IPS-11a (cell line): Measurements from ENCODE around the gene TUSC2.
"Not testable (repeated sequence)": the region's sequence is repeated elsewhere in the genome, so short reads cannot be mapped to it uniquely, and the experiment has no call there.

Experiments
- H3K4me3 ChIP-seq: one replicate; pipeline ENCODE4 v1.5.1; 2013; ENCODE audit warnings: low read depth, low read length, control low read depth

The TUSC2 gene

GRCh38 chr3:50297384-50297775 is 30.6 kb downstream of the TUSC2 start:
- H3K4me3 ChIP-seq = no peak overlapping the region

GRCh38 chr3:50296721-50297383 is 31.2 kb downstream of the TUSC2 start:
- no peak overlapping the region for H3K4me3 ChIP-seq

GRCh38 chr3:50295553-50296431 is 32.2 kb downstream of the TUSC2 start:
- H3K4me3 ChIP-seq = no peak overlapping the region

- no peak overlapping the region for H3K4me3 ChIP-seq
Measured at GRCh38 chr3:50294492-50295403, 33.3 kb downstream of the TUSC2 start.

- H3K4me3 ChIP-seq = no peak overlapping the region
Measured at GRCh38 chr3:50294089-50294488, 33.9 kb downstream of the TUSC2 start.

GRCh38 chr3:50293079-50293801 is 34.8 kb downstream of the TUSC2 start:
- no peak overlapping the region for H3K4me3 ChIP-seq

- H3K4me3 ChIP-seq = peak within 1 kb of the TSS; percentile 84
Measured at GRCh38 chr3:50292159-50293078, 35.6 kb downstream of the TUSC2 start, which contains the start of gene IFRD2. TSS of gene IFRD2 (minus strand) at chr3:50292429. CDS start at chr3:50292274, 155 bp downstream.

GRCh38 chr3:50290161-50290641 is 37.8 kb downstream of the TUSC2 start:
- H3K4me3 ChIP-seq = no peak overlapping the region

GRCh38 chr3:50289130-50289529 is 38.9 kb downstream of the TUSC2 start:
- no peak overlapping the region for H3K4me3 ChIP-seq

- no peak overlapping the region for H3K4me3 ChIP-seq
Measured at GRCh38 chr3:50288387-50289007, 39.5 kb downstream of the TUSC2 start.

GRCh38 chr3:50287262-50287661 is 40.8 kb downstream of the TUSC2 start:
- no peak overlapping the region for H3K4me3 ChIP-seq

- H3K4me3 ChIP-seq = no peak overlapping the region
Measured at GRCh38 chr3:50286322-50287227, 41.4 kb downstream of the TUSC2 start.

- not testable (repeated sequence) for H3K4me3 ChIP-seq
Measured at GRCh38 chr3:50284121-50284520, 43.9 kb downstream of the TUSC2 start.

GRCh38 chr3:50279255-50280016 is 48.6 kb downstream of the TUSC2 start:
- no peak overlapping the region for H3K4me3 ChIP-seq

GRCh38 chr3:50278880-50279224 is 49.2 kb downstream of the TUSC2 start, which contains the start of gene LSMEM2:
TSS of gene LSMEM2 (plus strand) at chr3:50279087. CDS start at chr3:50279114, 27 bp downstream.
- no peak within 1 kb of the TSS for H3K4me3 ChIP-seq

GRCh38 chr3:50278123-50278879 is 49.7 kb downstream of the TUSC2 start:
- H3K4me3 ChIP-seq = no peak overlapping the region
